HG03460 (cell line): Measurements from ENCODE around the gene ZNF516.
"Not testable (repeated sequence)": the region's sequence is repeated elsewhere in the genome, so short reads cannot be mapped to it uniquely, and the experiment has no call there.

ENCODE experiments used
- ATAC-seq: cut with Tn5 transposase; IDR thresholded peaks from one replicate; pipeline ENCODE4 v1.9.1; 2021; ENCODE audit not compliant: unreplicated experiment

The ZNF516 gene

GRCh38 chr18:76490670-76491472, 4.2 kb downstream of the ZNF516 start:
- peak; percentile 11 for ATAC-seq

- ATAC-seq = no peak
Observed at GRCh38 chr18:76490033-76490432, 5.0 kb downstream of the ZNF516 start.

- no peak for ATAC-seq
Observed at GRCh38 chr18:76489081-76489480, 6.0 kb downstream of the ZNF516 start.

- ATAC-seq = no peak
Observed at GRCh38 chr18:76488190-76488589, 6.9 kb downstream of the ZNF516 start.

GRCh38 chr18:76487782-76488181, 7.3 kb downstream of the ZNF516 start:
- ATAC-seq = no peak

GRCh38 chr18:76487070-76487469, 8.0 kb downstream of the ZNF516 start:
- no peak for ATAC-seq

- no peak for ATAC-seq
Observed at GRCh38 chr18:76486574-76486973, 8.5 kb downstream of the ZNF516 start.

GRCh38 chr18:76486038-76486437, 9.0 kb downstream of the ZNF516 start:
- ATAC-seq = no peak

- ATAC-seq = no peak
Observed at GRCh38 chr18:76484749-76485387, 10.2 kb downstream of the ZNF516 start.

GRCh38 chr18:76483780-76484179, 11.3 kb downstream of the ZNF516 start:
- no peak for ATAC-seq

GRCh38 chr18:76482971-76483691, 11.9 kb downstream of the ZNF516 start:
- no peak for ATAC-seq

GRCh38 chr18:76482267-76482666, 12.8 kb downstream of the ZNF516 start:
- ATAC-seq = no peak

GRCh38 chr18:76480913-76481312, 14.1 kb downstream of the ZNF516 start:
- no peak for ATAC-seq

GRCh38 chr18:76479351-76480238, 15.4 kb downstream of the ZNF516 start:
- no peak for ATAC-seq

GRCh38 chr18:76476665-76477561, 18.1 kb downstream of the ZNF516 start:
- peak; percentile 71 for ATAC-seq

- ATAC-seq = no peak
Observed at GRCh38 chr18:76475450-76476194, 19.4 kb downstream of the ZNF516 start.

- ATAC-seq = no peak
Observed at GRCh38 chr18:76474824-76475223, 20.2 kb downstream of the ZNF516 start.

GRCh38 chr18:76473521-76473920, 21.5 kb downstream of the ZNF516 start:
- ATAC-seq = not testable (repeated sequence)

GRCh38 chr18:76472829-76473228, 22.2 kb downstream of the ZNF516 start:
- ATAC-seq = no peak
